Measurements from ENCODE around the gene MAPK8.

DNA sequence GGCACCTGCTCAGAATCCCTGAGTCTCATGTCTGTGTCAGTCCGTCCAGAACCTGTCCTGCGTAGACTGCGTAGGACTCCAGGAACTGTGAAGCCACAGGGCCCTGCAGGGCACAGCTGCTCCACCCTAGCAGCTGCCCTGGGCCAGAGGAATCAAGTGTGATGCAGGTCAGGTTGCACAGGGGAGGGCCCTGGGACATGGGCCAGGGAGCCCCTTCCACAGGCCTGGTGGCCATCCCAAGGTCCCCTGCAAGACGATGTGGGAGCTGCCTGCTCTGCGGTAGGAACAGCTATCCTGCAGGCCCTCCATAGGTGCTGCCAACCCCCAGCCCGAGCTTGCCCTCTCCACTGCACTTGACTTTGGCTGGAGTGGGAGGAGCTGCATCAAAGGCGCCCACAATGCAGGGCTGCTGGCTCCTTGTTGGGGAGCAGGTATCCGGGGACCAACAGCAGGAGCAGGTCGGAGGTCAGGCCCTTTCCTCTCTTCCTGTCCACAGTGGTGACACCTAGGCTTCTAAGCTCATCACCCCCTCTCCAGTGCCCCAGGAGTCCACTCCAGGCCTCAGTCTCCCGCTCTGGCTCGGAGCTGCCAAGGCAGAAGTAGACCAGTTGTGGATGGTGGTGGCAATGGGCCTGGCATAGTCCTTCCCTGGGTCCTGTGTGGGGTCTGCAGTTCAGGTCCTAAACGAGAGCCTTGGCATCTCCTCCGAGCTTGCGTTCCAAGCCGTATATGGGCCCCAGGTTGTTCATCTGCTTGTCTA lies 149.1 kb downstream of the MAPK8 start:
- TF ChIP-seq, protein P1, sequence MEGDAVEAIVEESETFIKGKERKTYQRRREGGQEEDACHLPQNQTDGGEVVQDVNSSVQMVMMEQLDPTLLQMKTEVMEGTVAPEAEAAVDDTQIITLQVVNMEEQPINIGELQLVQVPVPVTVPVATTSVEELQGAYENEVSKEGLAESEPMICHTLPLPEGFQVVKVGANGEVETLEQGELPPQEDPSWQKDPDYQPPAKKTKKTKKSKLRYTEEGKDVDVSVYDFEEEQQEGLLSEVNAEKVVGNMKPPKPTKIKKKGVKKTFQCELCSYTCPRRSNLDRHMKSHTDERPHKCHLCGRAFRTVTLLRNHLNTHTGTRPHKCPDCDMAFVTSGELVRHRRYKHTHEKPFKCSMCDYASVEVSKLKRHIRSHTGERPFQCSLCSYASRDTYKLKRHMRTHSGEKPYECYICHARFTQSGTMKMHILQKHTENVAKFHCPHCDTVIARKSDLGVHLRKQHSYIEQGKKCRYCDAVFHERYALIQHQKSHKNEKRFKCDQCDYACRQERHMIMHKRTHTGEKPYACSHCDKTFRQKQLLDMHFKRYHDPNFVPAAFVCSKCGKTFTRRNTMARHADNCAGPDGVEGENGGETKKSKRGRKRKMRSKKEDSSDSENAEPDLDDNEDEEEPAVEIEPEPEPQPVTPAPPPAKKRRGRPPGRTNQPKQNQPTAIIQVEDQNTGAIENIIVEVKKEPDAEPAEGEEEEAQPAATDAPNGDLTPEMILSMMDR (IDR thresholded peaks at IDR 0.05), result no peak
- TF ChIP-seq POLR2A (IDR thresholded peaks at IDR 0.05), result no peak
- no peak for TF ChIP-seq POLR2AphosphoS5 (IDR thresholded peaks at IDR 0.05; ENCODE audit: insufficient read depth in 1 of 2, low read depth in 1 of 2)
